Adipocyte (in vitro differentiated cells): ENCODE results near the gene IL3RA.
A peak's percentile ranks its signal among the peaks of the same experiment; 100 is the strongest.

Experiments
- DNase-seq: peaks from one replicate; pipeline ENCODE4 v3.0.0-alpha.2; 2015; ENCODE audit warnings: low read depth
- H3K27me3 ChIP-seq: replicated peaks from 2 replicates; pipeline ENCODE4 v1.7.0; 2013; ENCODE audit warnings: mild to moderate bottlenecking, low read length, moderate library complexity; ENCODE audit not compliant: control insufficient read depth, insufficient read depth
- H3K36me3 ChIP-seq: 2 replicates; pipeline ENCODE4 v1.7.0; 2013; ENCODE audit warnings: low read length, mild to moderate bottlenecking, moderate library complexity; ENCODE audit not compliant: control insufficient read depth, insufficient read depth, severe bottlenecking
- H3K4me1 ChIP-seq: 2 replicates; pipeline ENCODE4 v1.7.0; 2013; ENCODE audit warnings: mild to moderate bottlenecking, low read length, moderate library complexity; ENCODE audit not compliant: control insufficient read depth, insufficient read depth
- H3K4me3 ChIP-seq: 2 replicates; pipeline ENCODE4 v1.7.0; 2013; ENCODE audit warnings: mild to moderate bottlenecking, low read length, moderate library complexity
- H3K9ac ChIP-seq: 2 replicates; pipeline ENCODE4 v1.7.0; 2013; ENCODE audit warnings: mild to moderate bottlenecking, low read length, moderate library complexity
- H3K9me3 ChIP-seq: 2 replicates; pipeline ENCODE4 v1.7.0; 2013; ENCODE audit warnings: mild to moderate bottlenecking, low read length, moderate library complexity; ENCODE audit not compliant: control insufficient read depth

IL3RA gene

DNA sequence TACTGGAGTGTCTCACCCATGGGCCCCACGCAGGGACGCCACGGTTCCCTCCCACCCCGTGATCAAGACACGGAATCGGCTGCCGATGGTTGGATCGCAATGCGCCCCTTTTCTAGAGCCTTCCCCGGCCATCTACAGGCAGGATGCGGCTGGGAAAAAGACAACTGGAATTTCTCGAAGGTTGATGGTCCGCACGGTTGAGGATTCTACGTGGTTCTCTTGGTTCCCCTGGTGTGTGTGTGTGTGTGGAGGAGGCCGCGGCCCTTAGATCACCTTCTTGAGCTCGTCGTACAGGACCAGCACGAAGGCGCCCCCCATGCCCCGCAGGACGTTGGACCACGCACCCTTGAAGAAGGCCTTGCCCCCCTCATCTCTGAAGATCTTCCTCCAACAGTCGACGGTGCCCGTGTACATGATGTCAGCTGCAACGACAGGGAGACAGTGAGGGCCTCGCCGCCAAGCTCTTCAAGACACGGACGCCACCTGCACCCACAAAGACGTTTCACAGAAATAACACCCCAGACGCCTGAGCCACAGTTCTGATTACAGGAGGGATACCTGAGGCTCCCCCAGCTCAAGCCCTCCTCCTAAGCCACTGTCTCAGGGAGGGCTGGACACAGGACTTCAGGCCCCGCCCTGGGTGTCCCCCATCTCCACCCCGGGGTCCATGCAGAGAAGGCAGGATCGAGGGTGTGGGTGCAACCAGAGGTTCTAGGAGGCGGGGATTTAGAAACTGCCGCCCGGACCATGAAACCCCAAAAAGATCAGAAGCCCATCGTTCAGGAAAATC is 49.9 kb downstream of the IL3RA start:
- no peak for DNase-seq
- Histone ChIP-seq H3K9me3 (no peaks in the 10 kb centered on the region), H3K36me3 (peaks cover 80% of the 10 kb centered on the region), H3K4me3 (no peak overlapping the region), H3K9ac (no peak overlapping the region), H3K4me1 (peaks cover 42% of the 10 kb centered on the region), H3K27me3 (no peaks in the 10 kb centered on the region)

DNA sequence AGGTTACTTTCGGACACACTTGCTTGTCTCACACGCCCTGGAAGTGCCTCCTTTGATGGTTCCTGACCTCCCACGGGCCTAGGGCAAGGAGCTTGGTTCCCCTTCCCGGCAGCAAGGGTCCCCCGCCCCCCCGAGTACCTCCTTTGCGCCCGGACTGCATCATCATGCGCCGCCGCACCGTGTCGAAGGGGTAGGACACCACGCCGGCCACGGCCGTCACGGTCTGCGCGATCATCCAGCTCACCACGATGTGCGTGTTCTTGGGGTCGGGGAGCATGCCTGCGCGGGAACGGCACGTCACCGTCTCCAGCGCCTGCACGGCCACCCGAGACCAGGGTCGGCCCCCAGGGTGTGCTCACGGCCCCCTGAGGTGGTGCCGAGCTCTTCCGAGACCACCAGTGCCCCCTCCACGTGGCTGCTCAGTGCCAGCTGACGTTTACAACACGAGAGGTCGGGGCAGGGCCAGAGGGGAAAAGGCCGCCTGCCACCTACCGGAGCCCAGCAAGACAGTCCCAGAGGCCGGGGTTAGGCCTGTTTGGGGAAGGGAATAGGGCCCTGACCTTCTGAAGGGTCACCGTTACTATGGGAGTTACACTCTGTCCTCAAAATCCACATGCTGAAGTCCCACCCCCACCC is 50.7 kb downstream of the IL3RA start:
- peaks cover 42% of the 10 kb centered on the region for H3K4me1 ChIP-seq
- no peaks in the 10 kb centered on the region for H3K9me3 ChIP-seq
- no peak for DNase-seq
- no peak overlapping the region for H3K4me3 ChIP-seq
- H3K9ac ChIP-seq, result no peak overlapping the region
- H3K36me3 ChIP-seq, result peaks cover 80% of the 10 kb centered on the region
- no peaks in the 10 kb centered on the region for H3K27me3 ChIP-seq

DNA sequence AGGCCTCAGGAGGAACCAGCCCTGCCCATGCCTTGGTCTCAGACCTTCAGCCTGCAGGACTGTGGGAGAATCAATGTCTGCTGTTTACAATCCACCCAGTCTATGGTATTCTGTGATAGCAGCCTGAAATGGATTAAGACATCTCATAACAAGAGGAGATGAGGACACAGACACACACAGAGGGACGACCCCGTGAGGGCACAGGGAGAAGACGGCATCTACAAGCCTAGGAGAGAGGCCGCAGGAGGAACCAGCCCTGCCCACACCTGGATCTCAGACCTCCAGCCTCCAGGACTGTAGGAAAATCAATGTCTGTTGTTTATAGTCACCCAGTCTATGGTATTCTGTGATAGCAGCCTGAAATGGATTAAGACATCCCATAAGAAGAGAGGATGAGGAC is 52.1 kb downstream of the IL3RA start:
- Histone ChIP-seq H3K36me3 (peaks cover 73% of the 10 kb centered on the region), H3K9ac (peak overlapping the region; percentile 49), H3K9me3 (no peaks in the 10 kb centered on the region), H3K27me3 (no peaks in the 10 kb centered on the region), H3K4me1 (peaks cover 40% of the 10 kb centered on the region), H3K4me3 (peak overlapping the region; percentile 15)
- no peak for DNase-seq

DNA sequence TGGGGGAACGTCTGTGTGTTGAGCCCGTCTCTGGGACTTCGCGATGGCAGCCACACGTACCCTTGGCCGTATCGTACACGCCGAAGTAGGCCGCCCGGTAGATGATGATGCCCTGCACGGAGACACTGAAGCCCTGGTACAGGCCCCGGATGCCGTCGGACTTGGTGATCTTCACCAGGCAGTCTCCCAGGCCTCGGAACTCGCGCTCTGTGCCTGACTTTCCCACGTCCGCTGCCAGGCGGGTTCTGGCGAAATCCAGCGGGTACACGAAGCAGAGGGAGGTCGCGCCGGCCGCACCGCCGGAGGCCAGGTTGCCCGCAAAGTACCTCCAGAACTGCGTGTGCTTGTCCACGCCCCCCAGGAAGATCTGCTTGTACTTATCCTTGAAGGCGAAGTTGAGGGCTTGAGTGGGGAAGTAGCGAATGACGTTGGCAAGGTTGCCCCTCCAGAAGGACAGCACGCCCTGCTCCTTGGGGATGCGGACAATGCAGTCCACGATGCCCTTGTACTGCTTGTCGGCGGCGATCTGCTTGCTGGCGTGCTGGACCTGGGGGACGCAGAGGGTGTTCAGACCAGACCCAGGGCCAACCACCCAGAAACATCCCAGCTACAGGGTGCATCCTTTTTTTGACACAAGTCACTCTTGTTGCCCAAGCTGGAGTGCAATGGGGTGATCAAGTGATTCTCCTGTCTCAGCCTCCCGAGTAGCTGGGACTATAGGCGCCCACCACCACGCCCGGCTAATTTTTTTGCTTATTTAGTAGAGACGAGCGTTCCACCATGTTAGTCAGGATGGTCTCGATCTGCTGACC is 52.8 kb downstream of the IL3RA start:
- Histone ChIP-seq H3K4me1 (peaks cover 42% of the 10 kb centered on the region), H3K4me3 (peak overlapping the region; percentile 100), H3K27me3 (no peaks in the 10 kb centered on the region), H3K9me3 (no peaks in the 10 kb centered on the region), H3K9ac (peak overlapping the region; percentile 100), H3K36me3 (peaks cover 67% of the 10 kb centered on the region)
- no peak for DNase-seq

- no peak for DNase-seq
- Histone ChIP-seq H3K27me3 (no peaks in the 10 kb centered on the region), H3K9ac (peak overlapping the region; percentile 100), H3K36me3 (peaks cover 62% of the 10 kb centered on the region), H3K9me3 (no peaks in the 10 kb centered on the region), H3K4me1 (peaks cover 47% of the 10 kb centered on the region), H3K4me3 (peak overlapping the region; percentile 100)
Observed at GRCh38 chrX:1389993-1390285, 53.4 kb downstream of the IL3RA start.

DNA sequence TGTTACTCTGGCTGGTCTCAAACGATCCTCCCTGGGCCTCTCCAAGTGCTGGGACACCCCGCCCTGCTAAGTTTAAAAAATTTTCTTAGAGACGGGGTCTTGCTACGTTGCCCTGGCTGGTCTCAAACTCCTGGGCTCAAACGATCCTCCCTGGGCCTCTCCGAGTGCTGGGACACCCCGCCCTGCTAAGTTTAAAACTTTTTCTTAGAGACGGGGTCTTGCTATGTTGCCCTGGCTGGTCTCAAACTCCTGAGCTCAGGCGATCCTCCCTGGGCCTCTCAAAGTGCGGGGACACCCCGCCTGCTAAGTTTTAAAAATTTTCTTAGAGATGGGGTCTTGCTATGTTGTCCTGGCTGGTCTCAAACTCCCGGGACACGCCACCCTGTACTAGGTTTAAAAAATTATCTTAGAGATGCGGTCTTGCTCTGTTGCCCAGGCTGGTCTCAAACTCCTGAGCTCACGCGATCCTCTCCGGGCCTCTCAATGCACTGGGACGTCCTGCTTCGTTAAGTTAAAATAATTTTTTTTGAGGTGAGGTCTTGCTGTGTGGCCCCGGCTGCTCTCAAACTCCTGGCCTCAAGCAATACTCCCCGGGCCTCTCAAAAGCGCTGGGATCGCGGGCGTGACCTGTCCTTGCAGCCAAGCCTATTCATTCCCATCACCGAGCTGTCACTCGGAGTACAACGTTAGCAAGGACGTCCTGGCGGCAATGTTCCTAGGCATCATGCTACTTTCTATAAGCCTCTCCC is 54.2 kb downstream of the IL3RA start:
- Histone ChIP-seq H3K4me3 (peak overlapping the region; percentile 100), H3K36me3 (peaks cover 53% of the 10 kb centered on the region), H3K4me1 (peaks cover 49% of the 10 kb centered on the region), H3K27me3 (no peaks in the 10 kb centered on the region), H3K9me3 (no peaks in the 10 kb centered on the region), H3K9ac (peak overlapping the region; percentile 100)
- DNase-seq, result no peak

DNA sequence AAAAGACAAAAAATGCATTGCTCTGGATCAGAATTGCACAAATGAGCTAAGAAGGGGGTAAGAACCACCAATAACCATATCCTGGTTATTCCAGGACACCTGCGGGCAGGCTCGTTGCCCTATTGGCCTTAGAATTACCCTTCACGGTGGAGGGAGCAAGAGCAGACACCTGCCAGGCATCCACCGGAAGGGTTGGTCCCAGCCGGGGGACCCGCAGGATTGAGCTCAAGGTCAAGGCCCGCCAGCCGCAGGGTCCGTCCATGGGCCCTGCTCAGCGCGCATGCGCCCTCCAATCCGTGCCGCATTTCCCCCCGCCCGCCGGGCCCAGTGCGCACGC is 54.8 kb downstream of the IL3RA start:
- Histone ChIP-seq H3K4me3 (peak overlapping the region; percentile 100), H3K9me3 (no peaks in the 10 kb centered on the region), H3K36me3 (peaks cover 48% of the 10 kb centered on the region), H3K9ac (peak overlapping the region; percentile 100), H3K4me1 (peaks cover 49% of the 10 kb centered on the region), H3K27me3 (no peaks in the 10 kb centered on the region)
- DNase-seq, result no peak

- Histone ChIP-seq H3K27me3 (no peaks in the 10 kb centered on the region), H3K36me3 (peaks cover 43% of the 10 kb centered on the region), H3K9ac (peak within 1 kb of the TSS; percentile 100), H3K4me1 (peaks cover 49% of the 10 kb centered on the region), H3K9me3 (no peaks in the 10 kb centered on the region), H3K4me3 (peak within 1 kb of the TSS; percentile 100)
- peak; percentile 99 for DNase-seq
Observed at GRCh38 chrX:1391707-1392375, 55.3 kb downstream of the IL3RA start, which contains the start of gene SLC25A6. Gene SLC25A6, minus strand, starts transcription at chrX:1392113. Its CDS starts 104 bp downstream, at chrX:1392009.

DNA sequence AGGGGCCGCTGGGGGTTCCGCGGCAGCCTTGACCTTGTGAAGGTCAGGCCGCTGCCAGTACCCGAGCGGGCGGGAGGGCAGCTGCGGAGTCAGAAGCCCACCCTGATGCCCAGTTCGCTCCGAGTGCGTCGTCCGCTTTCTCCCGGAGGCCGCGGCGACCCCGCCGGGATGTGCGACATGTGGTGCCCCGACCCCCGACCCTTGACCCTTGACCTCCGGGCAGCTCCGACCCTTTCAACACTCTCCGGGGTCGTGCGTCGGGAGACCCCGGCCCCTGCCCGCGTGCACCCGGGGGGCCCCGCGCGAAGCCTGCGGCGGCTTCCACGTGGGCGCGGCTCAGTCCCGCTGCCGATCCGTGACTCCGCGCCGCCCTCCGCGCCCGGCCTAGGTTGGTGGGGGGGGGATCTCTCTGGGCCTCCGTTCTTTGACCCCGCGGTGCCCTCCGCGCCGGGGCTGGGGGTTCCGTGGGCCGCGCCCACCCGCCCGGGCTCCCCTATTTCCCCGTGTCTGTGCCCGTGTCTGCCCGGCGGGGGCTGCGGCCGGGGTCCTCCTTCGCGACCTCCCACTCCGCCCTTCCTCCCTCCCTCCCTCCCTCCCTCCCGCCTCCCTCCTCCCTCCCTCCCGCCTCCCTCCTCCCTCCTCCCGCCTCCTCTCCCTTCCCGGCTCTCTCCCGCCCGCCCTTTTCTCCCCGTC is 55.9 kb downstream of the IL3RA start:
- H3K4me1 ChIP-seq, result peaks cover 49% of the 10 kb centered on the region
- H3K36me3 ChIP-seq, result peaks cover 36% of the 10 kb centered on the region
- peak; percentile 83 for DNase-seq
- H3K27me3 ChIP-seq, result no peaks in the 10 kb centered on the region
- H3K9ac ChIP-seq, result peak overlapping the region; percentile 100
- no peaks in the 10 kb centered on the region for H3K9me3 ChIP-seq
- H3K4me3 ChIP-seq, result peak overlapping the region; percentile 100

DNA sequence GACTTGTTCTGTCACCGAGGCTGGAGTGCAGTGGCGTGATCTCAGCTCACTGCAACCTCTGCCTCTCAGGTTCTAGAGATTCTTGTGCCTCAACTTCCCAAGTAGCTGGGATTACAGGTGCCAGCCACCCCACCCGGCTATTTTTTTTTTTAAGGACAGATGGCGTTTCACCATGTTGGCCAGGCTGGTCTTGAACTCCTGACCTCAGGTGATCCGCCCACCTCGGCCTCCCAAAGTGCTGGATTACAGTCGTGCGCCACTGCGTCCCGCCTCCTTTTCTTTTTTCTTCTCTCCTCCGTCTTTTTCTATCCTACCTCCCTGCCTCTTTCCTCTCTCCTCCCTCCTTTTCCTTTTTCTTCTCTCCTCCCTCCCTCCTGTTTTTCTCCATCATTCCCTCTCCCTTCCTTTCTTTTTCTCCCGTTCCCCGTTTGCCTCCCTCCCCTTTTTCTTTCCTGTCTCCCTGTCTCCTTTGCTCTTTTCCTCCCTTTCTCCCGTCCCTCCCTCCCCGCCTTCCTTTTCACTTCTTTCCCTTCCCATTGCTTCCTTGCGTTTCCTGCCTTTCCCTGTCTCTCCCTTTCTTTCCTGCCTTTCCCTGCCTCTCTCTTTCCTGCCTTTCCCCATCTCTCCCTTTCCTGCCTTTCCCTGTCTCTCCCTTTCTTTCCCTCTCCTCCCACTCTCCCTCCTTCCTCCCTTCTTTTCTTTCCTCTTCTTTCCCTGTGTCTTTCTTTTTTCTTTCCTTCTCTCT is 57.5 kb downstream of the IL3RA start:
- DNase-seq, result no peak
- peak overlapping the region; percentile 94 for H3K9ac ChIP-seq
- no peaks in the 10 kb centered on the region for H3K9me3 ChIP-seq
- H3K4me1 ChIP-seq, result peaks cover 39% of the 10 kb centered on the region
- peaks cover 24% of the 10 kb centered on the region for H3K36me3 ChIP-seq
- H3K4me3 ChIP-seq, result peak overlapping the region; percentile 89
- no peaks in the 10 kb centered on the region for H3K27me3 ChIP-seq
